ENCODE measurements around the gene KIAA0513. TPM values are rescaled to one million over a fixed set of nuclear protein-coding genes. Genes with fewer than 3 reads are reported as not detected.
A peak's percentile ranks its signal among the peaks of the same experiment; 100 is the strongest.

KIAA0513 gene
- total and polyA plus RNA-seq, 2 of the 13 experiments (the other 11 are each of a cell fraction or from before 2014, with no cell fraction given) = 1.8 TPM

DNA sequence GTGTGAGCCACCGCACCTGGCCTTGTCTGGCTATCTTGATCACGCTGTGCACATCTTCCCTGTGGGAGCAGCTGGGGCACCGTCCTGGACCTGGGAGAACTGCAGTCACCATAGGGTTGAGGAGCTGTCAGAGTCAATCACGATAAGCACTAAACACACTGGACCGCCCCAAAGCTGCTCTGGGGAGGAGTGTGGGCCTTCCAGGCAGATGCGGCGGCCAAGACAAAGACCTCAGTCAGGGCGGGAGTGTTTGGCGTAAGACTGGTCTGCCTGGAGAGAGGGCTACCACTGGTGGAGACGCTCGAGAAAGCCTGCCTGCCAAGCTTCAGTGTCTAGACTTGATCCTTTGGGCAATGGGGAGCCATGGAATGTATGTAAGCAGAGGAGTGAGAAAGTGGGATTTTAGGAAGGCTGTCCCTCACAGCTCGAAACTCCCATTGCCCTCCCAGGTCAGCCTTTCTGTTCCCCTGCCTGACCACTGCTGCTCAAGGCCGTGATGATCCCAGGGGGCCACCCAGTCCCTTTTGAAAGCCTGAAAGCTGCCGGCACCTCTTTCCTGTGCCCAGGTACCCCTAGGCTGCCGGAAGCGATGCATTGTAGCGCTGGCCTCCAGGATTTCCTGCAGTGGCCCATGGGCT, 114.0 kb downstream of the KIAA0513 start (continued):
- TF ChIP-seq AHDC1 (CRISPR knock-in tag; IDR thresholded peaks at IDR 0.05; ENCODE audit: borderline replicate concordance) (0 out of 2 replicates have a peak, but pooled peaks have one; percentile 39), ZNF775 (CRISPR knock-in tag; IDR thresholded peaks at IDR 0.05; ENCODE audit: borderline replicate concordance) (0 out of 2 replicates have a peak, but pooled peaks have one; percentile 19), MEF2D (CRISPR knock-in tag; IDR thresholded peaks at IDR 0.05) (peak; percentile 16; the same call in 1 of the 2 replicates), ZNF264 (CRISPR knock-in tag; IDR thresholded peaks at IDR 0.05) (0 out of 2 replicates have a peak, but pooled peaks have one; percentile 36), HDAC2 (CRISPR knock-in tag; IDR thresholded peaks at IDR 0.05) (peak; percentile 11; the same call in 1 of the 2 replicates), ZNF75D (CRISPR knock-in tag; IDR thresholded peaks at IDR 0.05; ENCODE audit: borderline replicate concordance) (no peak), ZNF782 (CRISPR knock-in tag; IDR thresholded peaks at IDR 0.05; ENCODE audit: borderline replicate concordance) (peak; percentile 65; the same call in 1 of the 2 replicates), RFXAP (CRISPR knock-in tag; IDR thresholded peaks at IDR 0.05; ENCODE audit: borderline replicate concordance) (0 out of 2 replicates have a peak, but pooled peaks have one; percentile 57), PCBP2 (optimal IDR thresholded peaks at IDR 0.05; ENCODE audit: low read depth, low read length, poor library complexity, severe bottlenecking) (no peak), ZNF788 (CRISPR knock-in tag; IDR thresholded peaks at IDR 0.05; ENCODE audit: borderline replicate concordance) (peak; percentile 26; the same call in 1 of the 2 replicates), ZNF746 (CRISPR knock-in tag; IDR thresholded peaks at IDR 0.05) (no peak), ZEB1 (IDR thresholded peaks at IDR 0.05; ENCODE audit: insufficient replicate concordance, low read depth) (no peak), ZNF350 (CRISPR knock-in tag; IDR thresholded peaks at IDR 0.05; ENCODE audit: borderline replicate concordance, low read depth) (peak; percentile 36; the same call in 1 of the 2 replicates), JUND (CRISPR knock-in tag; IDR thresholded peaks at IDR 0.05) (no peak), FOXJ3 (CRISPR knock-in tag; IDR thresholded peaks at IDR 0.05; ENCODE audit: borderline replicate concordance) (no peak), NFIB (CRISPR knock-in tag; IDR thresholded peaks at IDR 0.05; ENCODE audit: borderline replicate concordance) (no peak), SP5 (CRISPR knock-in tag; IDR thresholded peaks at IDR 0.05; ENCODE audit: borderline replicate concordance, low read depth) (peak; percentile 49; the same call in 1 of the 2 replicates), ZFP37 (CRISPR knock-in tag; IDR thresholded peaks at IDR 0.05; ENCODE audit: borderline replicate concordance) (0 out of 2 replicates have a peak, but pooled peaks have one; percentile 34), MBNL3 (CRISPR knock-in tag; conservative IDR thresholded peaks at IDR 0.05) (no peak), ZNF709 (CRISPR knock-in tag; IDR thresholded peaks at IDR 0.05) (no peak; the same call in 1 of the 2 replicates)
- TF ChIP-seq, protein P1, sequence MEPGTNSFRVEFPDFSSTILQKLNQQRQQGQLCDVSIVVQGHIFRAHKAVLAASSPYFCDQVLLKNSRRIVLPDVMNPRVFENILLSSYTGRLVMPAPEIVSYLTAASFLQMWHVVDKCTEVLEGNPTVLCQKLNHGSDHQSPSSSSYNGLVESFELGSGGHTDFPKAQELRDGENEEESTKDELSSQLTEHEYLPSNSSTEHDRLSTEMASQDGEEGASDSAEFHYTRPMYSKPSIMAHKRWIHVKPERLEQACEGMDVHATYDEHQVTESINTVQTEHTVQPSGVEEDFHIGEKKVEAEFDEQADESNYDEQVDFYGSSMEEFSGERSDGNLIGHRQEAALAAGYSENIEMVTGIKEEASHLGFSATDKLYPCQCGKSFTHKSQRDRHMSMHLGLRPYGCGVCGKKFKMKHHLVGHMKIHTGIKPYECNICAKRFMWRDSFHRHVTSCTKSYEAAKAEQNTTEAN (CRISPR knock-in tag; conservative IDR thresholded peaks at IDR 0.05) = no peak
- TF ChIP-seq, protein P2, sequence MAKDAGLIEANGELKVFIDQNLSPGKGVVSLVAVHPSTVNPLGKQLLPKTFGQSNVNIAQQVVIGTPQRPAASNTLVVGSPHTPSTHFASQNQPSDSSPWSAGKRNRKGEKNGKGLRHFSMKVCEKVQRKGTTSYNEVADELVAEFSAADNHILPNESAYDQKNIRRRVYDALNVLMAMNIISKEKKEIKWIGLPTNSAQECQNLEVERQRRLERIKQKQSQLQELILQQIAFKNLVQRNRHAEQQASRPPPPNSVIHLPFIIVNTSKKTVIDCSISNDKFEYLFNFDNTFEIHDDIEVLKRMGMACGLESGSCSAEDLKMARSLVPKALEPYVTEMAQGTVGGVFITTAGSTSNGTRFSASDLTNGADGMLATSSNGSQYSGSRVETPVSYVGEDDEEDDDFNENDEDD (CRISPR knock-in tag; IDR thresholded peaks at IDR 0.05; ENCODE audit: borderline replicate concordance) = no peak

Measured in HepG2 (cell line).